HL-60 (cell line): Measurements from ENCODE around the gene POLR2H.

Experiments
- DNase-seq, 2 experiments: peaks; one replicate each; pipeline ENCODE4 v3.0.0-alpha.2; 2010 to 2020; ENCODE audit warnings: low read depth in 1 of 2, low spot score in 1 of 2
- H3K27ac ChIP-seq: fragments of 250-450 bp; sonication (Bioruptor Pico); replicated peaks from 2 replicates; pipeline ENCODE4 v1.5.1; 2020; ENCODE audit warnings: mild to moderate bottlenecking, moderate library complexity
- H3K27me3 ChIP-seq: fragments of 250-450 bp; sonication (Bioruptor Pico); 2 replicates; pipeline ENCODE4 v1.5.1; 2021; ENCODE audit warnings: mild to moderate bottlenecking, moderate library complexity; ENCODE audit not compliant: insufficient read depth, poor library complexity, severe bottlenecking
- H3K4me3 ChIP-seq: replicated peaks from 2 replicates; pipeline ENCODE4 v1.5.1; 2011; ENCODE audit warnings: mild to moderate bottlenecking, control low read depth, low read length; ENCODE audit not compliant: insufficient read depth
- CTCF ChIP-seq: IDR thresholded peaks from one replicate; pipeline ENCODE4 v1.5.1; 2011; ENCODE audit warnings: low read length, control low read depth, inconsistent platforms; ENCODE audit not compliant: insufficient read depth
- GABPA ChIP-seq: IDR thresholded peaks from 2 replicates; pipeline ENCODE4 v1.6.1; 2012; ENCODE audit warnings: low read depth
- POLR2AphosphoS5 ChIP-seq: IDR thresholded peaks from 2 replicates; pipeline ENCODE4 v1.6.1; 2012; ENCODE audit warnings: low read depth
- REST ChIP-seq: IDR thresholded peaks from 2 replicates; pipeline ENCODE4 v1.6.1; 2012; ENCODE audit warnings: low read depth; ENCODE audit not compliant: insufficient replicate concordance
- SPI1 ChIP-seq: IDR thresholded peaks from 2 replicates; pipeline ENCODE4 v1.6.1; 2012; ENCODE audit warnings: low read depth, mild to moderate bottlenecking, borderline replicate concordance

Gene POLR2H

GRCh38 chr3:184388936-184389230, 27.4 kb downstream of the POLR2H start:
- no peak overlapping the region for H3K4me3 ChIP-seq
- DNase-seq = no peak
- H3K27ac ChIP-seq = no peak overlapping the region
- H3K27me3 ChIP-seq = peaks cover 6% of the 10 kb centered on the region
- TF ChIP-seq CTCF = no peak
- TF ChIP-seq POLR2AphosphoS5 = no peak
- no peak for TF ChIP-seq SPI1
- no peak for TF ChIP-seq REST
- TF ChIP-seq GABPA = no peak

GRCh38 chr3:184389384-184389783, 27.9 kb downstream of the POLR2H start:
- peaks cover 6% of the 10 kb centered on the region for H3K27me3 ChIP-seq

GRCh38 chr3:184389935-184390528, 28.5 kb downstream of the POLR2H start:
- Histone ChIP-seq H3K27ac (no peak overlapping the region), H3K27me3 (peaks cover 7% of the 10 kb centered on the region), H3K4me3 (no peak overlapping the region)
- DNase-seq = no peak
- no peak for TF ChIP-seq POLR2AphosphoS5
- TF ChIP-seq GABPA = no peak
- TF ChIP-seq REST = no peak
- TF ChIP-seq SPI1 = no peak
- TF ChIP-seq CTCF = no peak

More at GRCh38 chr3:184389384-184389783, 27.9 kb downstream of the POLR2H start:
- TF ChIP-seq POLR2AphosphoS5 (no peak), CTCF (no peak), GABPA (no peak), SPI1 (no peak), REST (no peak)
- Histone ChIP-seq H3K4me3 (no peak overlapping the region), H3K27ac (no peak overlapping the region)
- DNase-seq = no peak
